HG02759 (cell line): Measurements from ENCODE around the gene MED13L.

Experiments used
- ATAC-seq: cut with Tn5 transposase; IDR thresholded peaks from one replicate; pipeline ENCODE4 v1.9.1; 2021; ENCODE audit warnings: mild to moderate bottlenecking, moderate library complexity; ENCODE audit not compliant: unreplicated experiment

The MED13L gene

GRCh38 chr12:116157845-116158267 is 119.6 kb downstream of the MED13L start:
- ATAC-seq: no peak

GRCh38 chr12:116156614-116157013 is 120.9 kb downstream of the MED13L start:
- ATAC-seq: no peak

GRCh38 chr12:116155383-116155782 is 122.1 kb downstream of the MED13L start:
- no peak for ATAC-seq

- ATAC-seq: no peak
Measured at GRCh38 chr12:116153983-116154382, 123.5 kb downstream of the MED13L start.

- no peak for ATAC-seq
Measured at GRCh38 chr12:116153113-116153512, 124.4 kb downstream of the MED13L start.

- ATAC-seq: no peak
Measured at GRCh38 chr12:116152268-116152667, 125.2 kb downstream of the MED13L start.

- ATAC-seq: no peak
Measured at GRCh38 chr12:116150452-116150851, 127.0 kb downstream of the MED13L start.

- ATAC-seq: no peak
Measured at GRCh38 chr12:116150001-116150400, 127.5 kb downstream of the MED13L start.

GRCh38 chr12:116148844-116149243 is 128.6 kb downstream of the MED13L start:
- ATAC-seq: no peak

- no peak for ATAC-seq
Measured at GRCh38 chr12:116146386-116146785, 131.1 kb downstream of the MED13L start.

GRCh38 chr12:116145451-116145850 is 132.0 kb downstream of the MED13L start:
- ATAC-seq: no peak

GRCh38 chr12:116144384-116144783 is 133.1 kb downstream of the MED13L start:
- ATAC-seq: no peak

- no peak for ATAC-seq
Measured at GRCh38 chr12:116143909-116144308, 133.6 kb downstream of the MED13L start.

GRCh38 chr12:116142936-116143898 is 134.3 kb downstream of the MED13L start:
- ATAC-seq: no peak

GRCh38 chr12:116141833-116142162 is 135.7 kb downstream of the MED13L start:
- no peak for ATAC-seq

- ATAC-seq: no peak
Measured at GRCh38 chr12:116141110-116141832, 136.2 kb downstream of the MED13L start.

GRCh38 chr12:116140529-116140928 is 137.0 kb downstream of the MED13L start:
- no peak for ATAC-seq

- no peak for ATAC-seq
Measured at GRCh38 chr12:116138781-116139180, 138.7 kb downstream of the MED13L start.

GRCh38 chr12:116138364-116138763 is 139.1 kb downstream of the MED13L start:
- ATAC-seq: no peak

GRCh38 chr12:116137318-116137717 is 140.2 kb downstream of the MED13L start:
- no peak for ATAC-seq

- ATAC-seq: no peak
Measured at GRCh38 chr12:116136340-116136739, 141.2 kb downstream of the MED13L start.
